Urothelium cell line (cell line): ENCODE results near the gene C6orf62.
"Not testable (repeated sequence)": the region's sequence is repeated elsewhere in the genome, so short reads cannot be mapped to it uniquely, and the experiment has no call there.

ENCODE experiments used
- DNase-seq: peaks from one replicate; pipeline ENCODE4 v3.0.0; 2011; ENCODE audit warnings: low spot score, mixed read lengths
- FAIRE-seq: peaks from 2 replicates; lab custom pipeline; 2011; peaks lifted over from hg19 to GRCh38; lab: Jason Lieb, UNC

The C6orf62 gene

DNA sequence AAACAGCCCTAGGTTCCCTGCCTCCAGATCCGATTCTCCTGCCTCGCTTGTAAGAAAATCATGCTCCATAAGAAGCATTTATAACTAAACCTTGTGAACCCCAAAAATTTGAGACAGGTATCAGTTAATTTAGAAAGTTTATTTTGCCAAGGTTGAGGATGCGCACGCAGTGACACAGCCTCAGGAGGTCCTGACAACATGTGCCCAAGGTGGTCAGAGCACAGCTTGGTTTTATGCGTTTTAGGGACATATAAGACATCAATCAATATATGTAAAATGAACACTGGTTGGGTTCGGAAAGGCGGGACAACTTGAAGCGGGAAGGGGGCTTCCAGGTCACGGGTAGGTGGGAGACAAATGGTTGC lies 50.0 kb downstream of the C6orf62 start:
- no peak for DNase-seq
- FAIRE-seq: no peak

DNA sequence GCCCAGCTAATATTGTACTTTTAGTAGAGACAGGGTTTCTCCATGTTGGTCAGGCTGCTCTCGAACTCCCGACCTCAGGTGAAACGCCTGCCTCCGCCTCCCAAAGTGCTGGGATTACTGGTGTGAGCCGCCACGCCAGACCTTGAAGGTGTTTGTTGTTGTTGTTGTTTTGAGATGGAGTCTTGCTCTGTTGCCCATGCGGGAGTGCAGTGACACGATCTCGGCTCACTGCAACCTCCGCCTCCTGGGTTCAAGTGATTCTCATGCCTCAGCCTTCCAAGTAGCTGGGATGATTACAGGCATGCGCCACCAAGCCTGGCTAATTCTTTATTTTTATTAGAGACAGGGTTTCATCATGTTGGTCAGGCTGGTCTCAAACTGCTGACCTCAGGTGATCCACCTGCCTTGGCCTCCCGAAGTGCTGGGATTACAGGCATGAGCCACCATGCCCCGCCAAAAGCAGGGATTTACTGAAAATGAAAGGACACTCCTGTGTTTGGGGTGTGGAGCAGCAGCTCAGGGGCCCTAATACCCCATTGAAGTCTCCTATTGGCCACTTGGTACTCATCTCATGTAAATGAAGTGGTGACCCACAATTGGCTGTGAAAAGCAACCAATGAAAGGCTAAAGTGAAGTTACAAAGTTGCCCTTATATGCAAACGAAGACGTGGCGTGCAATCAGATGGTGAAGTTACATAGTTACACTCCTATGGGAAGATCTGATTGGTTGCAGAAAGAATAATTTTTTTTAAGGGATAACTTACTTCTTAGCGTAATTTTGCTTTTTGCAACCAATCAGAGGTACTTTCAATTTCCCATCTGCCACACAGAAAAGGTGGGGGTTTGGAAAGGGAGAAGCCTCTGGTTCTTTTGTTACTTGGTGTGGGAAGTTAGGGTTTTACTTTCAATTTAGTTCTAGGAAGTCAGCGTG lies 50.6 kb downstream of the C6orf62 start:
- DNase-seq, FAIRE-seq: not testable (repeated sequence)

DNA sequence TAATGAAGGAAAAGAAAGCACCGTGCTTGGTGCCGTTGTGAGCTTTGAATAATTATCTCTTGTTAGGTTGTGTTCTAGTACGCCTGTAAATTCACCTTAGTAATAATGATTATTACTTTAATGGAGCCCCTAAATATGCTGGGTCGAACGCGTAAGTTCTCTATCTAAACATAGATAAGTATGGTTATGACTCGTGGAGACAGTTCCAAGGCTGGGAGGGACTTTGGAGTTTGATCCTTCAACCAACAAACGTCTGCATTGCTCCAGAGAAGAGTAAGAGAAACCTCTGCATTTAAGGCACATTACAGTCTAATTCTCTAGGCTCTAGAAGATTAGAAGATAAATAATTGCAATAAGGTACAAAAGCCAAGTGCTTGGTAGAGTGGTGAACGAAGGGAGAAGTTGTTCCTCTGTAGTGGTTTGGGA lies 51.6 kb downstream of the C6orf62 start:
- FAIRE-seq (no peak), DNase-seq (no peak)

- DNase-seq: peak; percentile 97
- no peak for FAIRE-seq
Measured at GRCh38 chr6:24666641-24667377, 52.1 kb downstream of the C6orf62 start, which contains the start of the genes ACOT13 and TDP2. Gene ACOT13, plus strand, starts transcription at chr6:24667077. Its CDS starts 187 bp downstream, at chr6:24667264. Gene TDP2, minus strand, starts transcription at chr6:24666899. Its CDS starts 37 bp downstream, at chr6:24666862.

DNA sequence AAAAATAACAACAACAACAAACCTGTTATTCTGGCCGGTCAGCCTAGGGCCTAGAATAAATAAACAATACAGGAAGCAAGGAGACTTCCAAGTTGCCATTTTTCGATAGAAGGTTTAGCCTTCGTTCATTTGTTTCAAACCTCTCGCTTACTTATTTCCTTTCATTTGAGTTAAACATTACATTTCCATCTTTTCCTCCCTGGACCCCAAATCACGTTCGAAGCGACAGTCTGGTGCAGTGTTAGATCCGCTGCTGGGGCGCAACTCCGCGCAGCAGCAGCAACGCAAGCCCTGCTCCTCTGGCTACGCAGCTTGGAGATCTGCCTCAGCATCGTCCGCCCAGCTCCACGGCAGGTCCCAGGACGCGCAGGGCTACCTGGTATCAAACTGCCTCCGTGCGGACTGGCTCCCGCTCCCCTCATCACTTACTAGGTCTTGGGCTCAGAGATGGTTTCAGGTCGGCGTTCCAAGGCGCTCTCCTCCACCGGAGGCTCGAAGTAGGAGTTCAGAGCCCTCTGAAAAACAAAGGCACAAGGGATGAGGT lies 52.8 kb downstream of the C6orf62 start:
- no peak for FAIRE-seq
- peak; percentile 37 for DNase-seq

GRCh38 chr6:24664046-24664987 lies 54.6 kb downstream of the C6orf62 start:
- FAIRE-seq: no peak
- no peak for DNase-seq

- FAIRE-seq (no peak), DNase-seq (no peak)
Measured at GRCh38 chr6:24663189-24663588, 55.8 kb downstream of the C6orf62 start.

GRCh38 chr6:24662236-24662635 lies 56.7 kb downstream of the C6orf62 start:
- DNase-seq (no peak), FAIRE-seq (no peak)

DNA sequence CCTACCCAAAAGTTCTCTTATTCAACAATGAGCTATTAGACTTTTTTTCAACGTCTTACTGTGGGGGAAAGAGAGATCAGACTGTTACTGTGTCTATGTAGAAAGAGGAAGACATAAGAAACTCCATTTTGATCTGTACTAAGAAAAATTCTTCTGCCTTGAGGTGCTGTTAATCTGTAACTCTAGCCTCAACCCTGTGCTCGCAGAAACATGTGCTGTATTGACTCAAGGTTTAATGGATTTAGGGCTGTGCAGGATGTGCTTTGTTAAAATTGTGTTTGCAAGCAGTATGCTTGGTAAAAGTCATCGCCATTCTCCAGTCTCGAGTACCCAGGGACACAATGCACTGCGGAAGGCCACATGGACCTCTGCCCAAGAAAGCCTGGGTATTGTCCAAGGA lies 57.2 kb downstream of the C6orf62 start:
- DNase-seq, FAIRE-seq: not testable (repeated sequence)

DNA sequence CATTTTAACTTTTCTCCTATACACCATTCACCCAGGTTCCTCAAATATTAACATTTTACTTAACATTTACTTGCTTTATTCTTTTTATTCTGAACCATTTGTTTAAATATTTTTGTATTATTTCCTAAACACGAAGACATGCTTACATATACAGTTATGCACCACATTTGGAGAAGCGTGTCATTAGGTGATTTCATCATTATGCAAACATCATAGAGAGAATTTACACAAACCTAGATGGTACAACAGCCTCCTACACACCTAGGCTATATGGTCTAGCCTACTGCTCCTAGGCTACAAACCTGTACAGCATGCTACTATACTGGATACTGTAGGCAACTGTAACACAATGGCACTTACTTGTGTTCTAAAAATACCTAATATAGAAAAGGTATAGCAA lies 58.8 kb downstream of the C6orf62 start:
- FAIRE-seq (no peak), DNase-seq (no peak)

- DNase-seq (no peak), FAIRE-seq (no peak)
Measured at GRCh38 chr6:24659561-24659960, 59.4 kb downstream of the C6orf62 start.

DNA sequence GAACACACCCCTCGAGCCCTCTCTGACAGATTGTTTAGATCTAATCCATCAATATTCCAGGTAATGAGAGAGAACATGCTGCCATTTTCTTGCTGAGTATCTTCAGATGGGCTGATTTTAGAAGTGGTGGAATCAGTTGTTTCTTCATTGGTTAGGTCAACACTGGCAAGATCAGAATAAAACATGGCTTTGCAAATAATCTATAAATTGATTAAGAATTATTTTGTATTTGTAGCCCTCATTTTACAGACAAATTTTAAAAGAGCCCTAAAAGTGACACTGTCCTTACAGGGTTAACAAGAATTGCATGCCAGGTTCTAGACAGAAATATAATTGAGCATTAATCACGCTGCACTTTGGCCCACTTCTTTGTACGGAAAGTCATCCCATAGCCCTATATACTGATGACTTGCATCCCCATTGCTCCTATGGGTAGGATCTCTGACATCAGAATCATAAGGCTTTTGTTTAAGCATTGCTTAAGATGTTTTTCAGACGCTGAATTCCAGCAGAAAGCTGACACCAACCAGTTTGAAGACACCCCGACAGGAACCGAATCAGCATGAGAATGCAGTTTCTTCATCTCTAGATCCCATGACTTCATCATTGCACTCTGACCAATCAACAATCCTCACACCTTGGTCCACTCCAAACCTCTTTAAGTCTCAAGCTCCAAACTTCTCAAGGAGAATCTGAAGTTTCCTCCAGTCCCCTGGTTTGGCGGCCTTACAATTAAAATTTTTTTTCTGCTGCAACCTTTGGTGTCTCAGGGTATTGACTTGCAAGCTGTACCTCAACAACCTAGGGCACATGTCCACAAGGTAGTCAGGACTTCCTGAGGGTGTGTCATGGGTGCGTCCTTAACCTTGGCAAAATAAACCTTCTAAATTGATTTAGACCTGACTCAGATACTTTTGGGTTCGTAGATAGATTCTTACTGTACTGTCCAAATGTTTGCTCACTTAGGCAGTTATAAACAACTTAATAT lies 60.1 kb downstream of the C6orf62 start:
- DNase-seq (no peak), FAIRE-seq (no peak)

GRCh38 chr6:24655215-24655614 lies 63.7 kb downstream of the C6orf62 start:
- FAIRE-seq: no peak
- no peak for DNase-seq
